Hematopoietic multipotent progenitor cell treated with erythropoietin and hydrocortisone succinate and interleukin-3 and kit ligand, for 6 days (in vitro differentiated cells): ENCODE measurements around the gene GLUD1.
"Not testable (repeated sequence)": the region's sequence is repeated elsewhere in the genome, so short reads cannot be mapped to it uniquely, and the experiment has no call there.

Experiments used
- DNase-seq: peaks from one replicate; pipeline ENCODE4 v3.0.0-alpha.2; 2015

GLUD1 gene

DNA sequence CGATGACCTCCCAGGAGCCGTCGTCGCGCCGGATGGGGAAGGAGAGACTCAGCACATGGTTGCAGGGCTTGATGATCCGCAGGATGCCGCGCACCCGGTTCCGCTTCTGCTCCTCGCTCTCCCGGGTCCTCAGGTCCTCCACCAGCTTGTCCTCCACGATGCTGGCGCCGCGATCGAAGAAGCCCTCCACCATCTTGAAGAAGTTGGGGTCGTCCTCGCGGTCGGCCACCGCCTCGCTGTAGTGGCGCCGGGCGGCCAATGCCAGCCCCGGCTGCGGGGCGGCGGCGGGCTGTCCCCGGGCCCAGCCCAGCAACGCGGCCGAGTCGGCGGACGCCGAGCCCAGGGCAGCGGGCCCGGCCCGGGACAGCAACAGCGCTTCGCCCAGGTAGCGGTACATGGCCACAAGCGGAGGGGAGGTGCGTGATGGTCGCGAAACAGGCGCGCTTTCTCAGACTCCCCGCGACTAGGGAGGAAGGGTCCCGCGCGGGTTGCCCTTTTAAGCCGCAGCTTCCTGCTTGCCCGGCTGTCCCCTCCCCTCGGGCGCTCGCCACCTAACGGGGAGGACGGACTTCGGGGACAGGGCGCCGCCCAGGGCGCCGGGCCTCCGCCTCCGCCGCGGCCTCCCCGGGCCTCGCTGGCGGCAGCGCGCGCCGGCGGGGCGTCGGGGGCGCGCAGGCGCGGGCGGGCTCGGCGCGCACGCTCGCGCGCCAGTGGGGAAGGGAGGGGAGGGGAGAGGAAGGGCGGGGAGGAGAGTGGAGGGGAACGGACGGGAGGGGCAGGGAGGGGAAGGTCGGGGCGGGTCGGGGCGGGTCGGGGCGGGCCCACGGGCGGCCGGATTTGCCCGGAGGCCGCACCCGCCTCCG is at the start of gene GLUD1, which contains the start of gene SHLD2:
Gene GLUD1, minus strand, starts transcription at position 471 of the 863 bp plus-strand sequence. Its CDS starts 74 bp downstream, at position 397.
Gene SHLD2, plus strand, starts transcription at position 834 of the 863 bp plus-strand sequence. CDS start 56,149 bp downstream, outside the sequence.
- DNase-seq = peak; percentile 94

DNA sequence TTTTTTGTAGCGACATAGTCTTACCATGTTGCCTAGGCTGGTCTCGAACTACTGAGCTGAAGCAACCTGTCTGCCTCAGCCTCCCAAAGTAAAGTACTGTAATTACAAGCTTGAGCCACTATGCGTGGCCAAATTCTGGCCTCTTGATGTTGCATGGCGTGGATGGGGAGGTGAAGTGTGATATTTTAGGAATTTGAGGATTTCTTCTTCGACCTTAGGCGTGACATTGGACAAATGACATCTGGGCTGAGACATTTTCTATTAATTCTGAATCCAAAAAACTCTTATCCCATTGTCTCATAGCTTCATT is 48.4 kb upstream of the GLUD1 start:
- not testable (repeated sequence) for DNase-seq

GRCh38 chr10:87142230-87143108 is 47.8 kb upstream of the GLUD1 start:
- not testable (repeated sequence) for DNase-seq

DNA sequence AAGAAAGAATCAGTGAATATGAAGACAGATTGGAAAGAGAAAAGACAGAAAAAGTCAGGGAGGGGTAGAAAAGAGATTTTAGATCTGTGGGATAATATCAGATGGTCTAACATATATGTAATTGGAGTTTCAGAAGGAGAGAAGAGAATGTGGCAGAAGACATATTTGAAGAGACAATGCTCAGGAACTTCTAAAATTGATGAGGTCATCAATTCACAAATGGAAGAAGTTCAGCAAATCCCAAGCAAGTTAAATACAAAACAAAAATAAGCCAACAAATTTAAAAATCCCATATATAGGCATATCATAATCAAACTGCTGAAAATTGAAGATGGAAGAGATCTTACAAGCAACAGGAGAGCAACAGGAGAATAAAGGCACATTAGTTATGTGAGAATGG is 42.8 kb upstream of the GLUD1 start:
- DNase-seq = not testable (repeated sequence)

DNA sequence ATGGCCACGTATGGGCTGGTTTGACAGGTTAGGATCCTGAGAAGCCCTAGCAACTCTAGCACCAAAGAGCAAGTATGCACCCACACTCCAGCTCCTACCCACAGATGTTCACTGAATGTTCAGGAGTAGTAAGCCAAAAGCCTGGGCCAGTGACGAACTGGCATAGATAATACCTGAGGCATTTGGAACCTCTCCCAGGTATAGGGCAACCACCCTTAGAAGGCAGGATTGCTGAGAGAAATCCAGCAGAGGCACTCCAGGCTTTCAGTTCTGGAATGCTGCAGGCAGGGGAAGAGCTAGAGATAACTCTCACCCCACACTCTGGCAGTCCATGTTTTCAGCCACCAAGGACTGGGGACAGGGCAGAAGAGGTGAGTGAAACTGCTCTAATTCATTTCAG is 39.8 kb upstream of the GLUD1 start:
- not testable (repeated sequence) for DNase-seq

DNA sequence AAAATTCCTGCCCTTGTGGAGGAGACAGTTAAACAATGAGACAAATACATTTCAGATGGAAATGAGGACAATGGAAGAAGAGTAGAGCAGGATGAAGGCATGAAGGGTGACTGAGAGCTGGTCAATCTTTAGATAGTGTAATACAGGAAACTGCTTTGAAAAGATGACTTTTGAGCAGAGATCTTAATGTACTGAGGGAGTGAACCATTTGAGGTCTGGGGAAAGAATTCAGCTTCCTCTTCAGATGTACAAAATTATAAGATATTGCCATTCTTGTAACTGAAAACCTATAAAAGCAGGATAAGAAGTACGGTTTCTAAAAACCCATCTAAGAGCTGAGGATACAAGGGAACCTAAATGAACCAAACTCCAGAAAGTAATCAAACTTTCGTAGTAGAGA is 39.3 kb upstream of the GLUD1 start:
- DNase-seq = peak; percentile 30

- peak; percentile 88 for DNase-seq
These were observed 37.5 kb upstream of the GLUD1 start for GRCh38 chr10:87132176-87132575.

- not testable (repeated sequence) for DNase-seq
These were observed 33.0 kb upstream of the GLUD1 start for GRCh38 chr10:87127607-87128156.

GRCh38 chr10:87127048-87127447 is 32.4 kb upstream of the GLUD1 start:
- DNase-seq = not testable (repeated sequence)

- not testable (repeated sequence) for DNase-seq
These were observed 28.7 kb upstream of the GLUD1 start for GRCh38 chr10:87123351-87123750.

- not testable (repeated sequence) for DNase-seq
These were observed 24.4 kb upstream of the GLUD1 start for GRCh38 chr10:87119029-87119428.

DNA sequence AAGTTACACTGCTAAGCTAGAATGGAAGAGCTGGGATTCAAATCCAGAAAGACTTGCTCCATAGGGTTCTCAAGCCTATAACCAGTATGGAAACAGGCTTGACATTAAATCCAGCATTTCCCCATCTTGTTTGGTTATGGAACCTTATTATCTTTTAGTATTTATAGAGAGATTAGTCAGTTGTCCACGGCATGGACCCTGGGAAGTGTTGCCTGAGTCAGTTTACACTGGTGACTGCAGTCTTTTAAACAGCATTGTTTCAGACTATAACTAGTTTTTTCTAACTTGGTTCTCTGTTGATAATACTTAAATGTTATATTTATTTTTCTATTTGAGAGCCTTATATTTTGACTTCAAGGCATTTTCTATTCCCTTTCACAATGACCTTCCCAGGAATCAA is 23.5 kb upstream of the GLUD1 start:
- not testable (repeated sequence) for DNase-seq

- no peak for DNase-seq
These were observed 10.9 kb upstream of the GLUD1 start for GRCh38 chr10:87105446-87106124.

GRCh38 chr10:87104727-87105126 is 10.1 kb upstream of the GLUD1 start:
- not testable (repeated sequence) for DNase-seq

GRCh38 chr10:87101996-87102395 is 7.4 kb upstream of the GLUD1 start:
- DNase-seq = no peak

DNA sequence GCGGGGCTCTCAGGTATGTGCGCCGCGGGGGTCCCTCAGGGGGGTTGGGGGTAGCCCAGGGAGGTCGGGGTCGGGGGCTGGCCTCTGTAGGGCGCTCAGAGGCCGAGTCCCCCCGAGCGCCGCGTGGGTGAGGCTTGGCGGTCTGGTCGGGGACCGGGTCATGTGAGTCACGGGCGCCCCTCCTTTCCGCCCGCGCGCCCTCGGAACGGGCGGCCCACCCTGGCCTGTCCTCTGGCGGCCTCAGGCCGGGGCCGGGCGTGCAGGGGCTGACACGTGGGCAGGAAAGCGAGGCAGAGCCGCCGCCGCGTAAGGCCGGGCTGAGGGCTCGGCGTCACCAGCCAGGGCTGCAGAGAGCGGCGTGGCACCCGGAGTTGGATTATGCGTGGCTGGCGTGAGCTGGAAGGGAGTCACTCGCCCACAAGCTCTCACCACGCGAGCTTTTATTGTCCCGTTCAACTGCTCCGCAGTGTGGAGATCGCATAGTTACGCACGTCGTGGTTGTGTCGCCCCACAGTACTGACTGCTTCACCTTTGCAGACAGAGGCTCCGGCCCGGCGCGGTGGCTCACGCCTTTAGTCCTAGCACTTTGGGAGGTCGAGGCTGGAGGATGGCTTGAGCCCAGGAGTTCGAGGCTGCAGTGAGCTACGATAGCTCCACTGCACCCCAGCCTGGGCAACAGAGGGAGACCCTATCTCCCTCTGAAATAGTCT is 748 bp upstream of the GLUD1 start:
- peak; percentile 85 for DNase-seq

- peak; percentile 78 for DNase-seq
These were observed 841 bp downstream of the GLUD1 start for GRCh38 chr10:87093632-87094372.

DNA sequence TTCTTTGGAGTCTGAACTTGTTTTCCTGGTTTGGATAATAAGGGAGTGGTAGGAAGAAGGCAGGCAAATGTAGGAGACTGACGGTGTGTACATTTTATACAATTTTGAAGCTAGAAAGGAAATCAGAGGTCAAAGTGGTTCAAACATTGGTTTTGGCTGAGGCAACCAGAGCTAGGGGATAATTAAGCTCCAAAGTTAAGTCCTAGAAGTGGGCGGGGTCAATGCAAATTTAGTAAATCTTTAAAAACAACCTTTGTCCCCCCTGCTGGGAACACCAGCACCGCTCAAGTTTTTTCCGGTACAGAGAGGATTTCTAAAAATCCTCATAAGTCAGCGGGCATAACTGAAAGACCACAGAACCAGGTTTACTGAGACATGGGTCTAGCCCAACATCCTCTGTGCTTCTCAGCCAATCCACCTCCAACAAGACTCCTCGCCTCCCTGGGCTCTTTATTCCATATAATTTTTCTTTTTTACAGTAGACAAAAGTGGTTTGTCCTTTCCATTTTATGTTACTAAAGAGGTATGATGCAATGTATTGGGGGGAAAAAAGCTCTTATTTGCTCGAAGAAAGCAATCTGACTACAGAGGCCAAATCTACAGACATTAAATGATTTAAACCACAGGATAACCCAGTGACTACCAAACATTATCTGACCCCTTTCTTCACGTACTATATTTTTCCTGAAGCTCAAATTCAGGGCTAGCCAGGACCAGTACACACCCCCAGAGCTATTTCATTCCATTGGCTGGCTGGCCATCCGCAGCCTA is 1.6 kb downstream of the GLUD1 start:
- peak; percentile 54 for DNase-seq

- DNase-seq = no peak
These were observed 2.2 kb downstream of the GLUD1 start for GRCh38 chr10:87092376-87092860.

DNA sequence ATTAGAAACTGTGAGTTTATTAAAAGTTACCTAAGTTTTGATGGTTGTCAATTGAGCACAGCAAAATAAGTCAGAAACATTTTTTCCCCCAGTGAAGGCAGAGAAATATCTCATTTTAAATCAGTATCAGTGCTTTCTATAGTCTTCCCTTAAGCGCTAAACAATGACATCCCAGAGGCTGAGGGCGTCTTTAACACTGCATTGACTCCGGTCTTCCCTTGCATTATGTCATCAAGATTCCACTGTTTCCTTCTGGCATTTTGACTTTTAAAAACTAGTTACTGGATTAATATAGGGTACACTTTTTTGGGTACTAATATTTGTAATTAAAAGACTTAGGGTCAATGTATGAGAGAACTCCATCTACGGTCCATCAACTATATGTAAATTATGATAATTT is 3.9 kb downstream of the GLUD1 start:
- DNase-seq = no peak
